H1 (cell line): ENCODE results near the gene C3orf52.

ENCODE experiments used
- ATF3 ChIP-seq: IDR thresholded peaks from 2 replicates; pipeline ENCODE4 v1.6.1; 2011; ENCODE audit warnings: low read depth, mild to moderate bottlenecking, low read length; ENCODE audit not compliant: insufficient read depth
- CHD2 ChIP-seq: IDR thresholded peaks from 2 replicates; pipeline ENCODE4 v1.6.1; 2012; ENCODE audit warnings: low read length, improper control_type of control experiment
- CTCF ChIP-seq, 3 experiments: IDR thresholded peaks; 1 replicate in 2 of 3; 2 replicates in 1 of 3; pipeline versions ENCODE4 v1.5.1 to v1.6.1; 2011; ENCODE audit warnings: low read length in 3 of 3, mild to moderate bottlenecking in 3 of 3, inconsistent platforms in 2 of 3, low read depth in 1 of 3, moderate library complexity in 1 of 3; ENCODE audit not compliant: insufficient read depth in 1 of 3; ENCODE audit errors: control extremely low read depth in 1 of 3
- EGR1 ChIP-seq: IDR thresholded peaks from 2 replicates; pipeline ENCODE4 v1.6.1; 2011; ENCODE audit warnings: low read depth, low read length, borderline replicate concordance
- EP300 ChIP-seq, 2 experiments: IDR thresholded peaks; 1 replicate in 1 of 2; 2 replicates in 1 of 2; pipeline ENCODE4 v1.6.1; 2011 to 2012; ENCODE audit warnings: low read depth in 2 of 2, low read length in 2 of 2, mild to moderate bottlenecking in 2 of 2, borderline replicate concordance in 1 of 2, inconsistent platforms in 1 of 2, moderate library complexity in 1 of 2
- EZH2 ChIP-seq: fragments of 200-600 bp; sonication (generic); IDR thresholded peaks from 2 replicates; pipeline ENCODE4 v1.7.1; 2012; ENCODE audit warnings: low read depth, mild to moderate bottlenecking, moderate library complexity, low read length, inconsistent platforms; ENCODE audit not compliant: severe bottlenecking
- GTF2F1 ChIP-seq: IDR thresholded peaks from 2 replicates; pipeline ENCODE4 v1.6.1; 2012; ENCODE audit warnings: low read depth, low read length, improper control_type of control experiment, borderline replicate concordance
- MAFK ChIP-seq: IDR thresholded peaks from 2 replicates; pipeline ENCODE4 v1.6.1; 2012; ENCODE audit warnings: low read depth, mild to moderate bottlenecking, improper control_type of control experiment, low read length
- POLR2A ChIP-seq, 2 experiments: IDR thresholded peaks; 1 replicate in 1 of 2; 2 replicates in 1 of 2; pipeline ENCODE4 v1.6.1; 2011; ENCODE audit warnings: low read depth in 2 of 2, low read length in 2 of 2, mild to moderate bottlenecking in 2 of 2; ENCODE audit errors: control extremely low read depth in 1 of 2
- TCF12 ChIP-seq: IDR thresholded peaks from 2 replicates; pipeline ENCODE4 v1.6.1; 2011; ENCODE audit warnings: low read depth, mild to moderate bottlenecking, low read length

- TF ChIP-seq GTF2F1: no peak
- no peak for TF ChIP-seq CTCF (IDR thresholded peaks at IDR 0.05; ENCODE audit: control extremely low read depth in 1 of 3, insufficient read depth in 1 of 3, low read depth in 1 of 3, low read length in 3 of 3)
- no peak for TF ChIP-seq EP300 (IDR thresholded peaks at IDR 0.05; ENCODE audit: borderline replicate concordance in 1 of 2, low read depth in 2 of 2, low read length in 2 of 2)
- TF ChIP-seq EZH2: no peak
- no peak for TF ChIP-seq MAFK
- TF ChIP-seq EGR1: no peak
- TF ChIP-seq TCF12: no peak
- no peak for TF ChIP-seq POLR2A (IDR thresholded peaks at IDR 0.05; ENCODE audit: control extremely low read depth in 1 of 2, low read depth in 2 of 2, low read length in 2 of 2)
- TF ChIP-seq CHD2: no peak
- no peak for TF ChIP-seq ATF3
Measured at GRCh38 chr3:112095731-112096130, 9.5 kb downstream of the C3orf52 start.
